SHP77 (cell line): ENCODE measurements around the gene FYB1.

ENCODE experiments used
- DNase-seq, 2 experiments: peaks; one replicate each; lab custom pipeline; 2025; lab: John Stamatoyannopoulos, UW

The FYB1 gene

DNA sequence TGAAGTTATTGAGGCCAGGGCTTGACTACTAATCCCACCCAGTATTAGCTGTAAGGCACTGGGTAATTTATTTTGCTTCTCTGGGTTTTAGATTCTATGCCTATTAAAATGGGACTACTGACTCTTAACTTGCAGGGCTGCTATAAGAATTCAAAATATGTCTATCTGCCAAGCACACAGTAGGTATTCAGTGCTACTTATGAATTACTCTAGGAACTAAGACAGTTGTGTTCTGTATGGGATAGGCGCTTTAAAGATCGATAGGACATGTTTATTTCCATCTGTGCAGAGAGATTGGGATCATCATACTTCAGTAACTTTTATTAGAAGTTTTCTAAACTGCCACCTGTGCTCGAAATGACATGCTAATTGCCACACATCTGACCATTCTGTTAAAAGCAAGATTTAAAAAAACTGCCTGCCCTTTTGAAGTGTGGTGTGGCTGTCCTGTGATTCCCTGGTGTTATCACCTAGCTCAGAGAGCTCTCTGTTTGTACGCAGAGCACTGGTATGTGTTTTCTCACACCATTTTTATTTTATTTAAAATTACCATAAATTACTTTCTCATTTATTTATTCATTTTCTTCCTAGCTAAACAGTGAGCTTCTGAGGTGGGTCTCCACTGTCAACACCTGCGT lies 58.7 kb downstream of the FYB1 start:
- no peak for DNase-seq

DNA sequence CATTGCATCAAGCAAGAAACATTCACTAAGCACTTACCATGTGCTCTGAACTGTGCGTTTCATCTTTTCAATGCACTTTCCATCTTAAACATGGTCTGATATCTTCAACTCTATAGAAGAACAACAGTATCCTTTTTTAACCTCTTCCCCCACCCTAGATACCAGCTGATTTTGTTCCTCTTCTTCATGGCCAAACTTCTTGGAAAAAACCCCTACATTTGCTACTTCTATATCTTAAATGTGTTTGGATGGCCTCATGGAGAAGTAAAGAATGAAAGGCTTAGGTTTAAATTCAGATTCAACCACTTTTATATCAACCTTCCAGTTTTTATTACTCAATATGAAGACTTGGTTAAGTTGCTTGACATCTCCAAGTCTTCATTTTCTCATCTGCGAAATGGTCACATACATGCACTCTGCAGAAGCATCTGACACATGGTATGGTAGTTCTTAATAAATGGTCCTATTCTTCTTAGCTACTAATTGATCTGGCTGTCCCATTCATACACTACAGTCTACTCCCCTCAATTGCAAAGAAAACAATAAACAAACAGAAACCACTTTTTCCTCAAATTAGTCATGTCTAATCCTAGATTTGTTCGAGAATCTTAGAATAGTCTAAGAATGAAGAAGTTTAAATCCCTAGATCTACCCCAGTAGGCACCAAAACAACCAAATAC lies 59.4 kb downstream of the FYB1 start:
- no peak for DNase-seq

DNA sequence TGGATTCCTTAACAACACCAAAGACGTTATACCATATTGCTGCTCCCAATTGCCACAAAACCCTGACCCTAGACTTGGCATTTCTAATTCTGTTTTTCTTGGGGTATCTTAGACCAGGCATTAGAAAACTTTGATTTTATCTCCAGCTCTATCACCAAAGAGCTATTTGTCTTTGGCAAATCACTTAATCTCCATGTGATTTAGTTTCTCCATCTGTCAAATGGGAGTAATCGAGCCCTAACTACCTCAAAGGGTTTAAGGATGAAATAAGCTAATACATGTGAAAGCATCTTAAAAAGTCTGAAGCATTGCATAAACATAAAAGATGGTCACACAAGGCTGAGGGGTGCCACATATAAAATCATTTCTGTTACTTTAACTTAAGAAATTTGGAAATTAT lies 60.6 kb downstream of the FYB1 start:
- DNase-seq = no peak

DNA sequence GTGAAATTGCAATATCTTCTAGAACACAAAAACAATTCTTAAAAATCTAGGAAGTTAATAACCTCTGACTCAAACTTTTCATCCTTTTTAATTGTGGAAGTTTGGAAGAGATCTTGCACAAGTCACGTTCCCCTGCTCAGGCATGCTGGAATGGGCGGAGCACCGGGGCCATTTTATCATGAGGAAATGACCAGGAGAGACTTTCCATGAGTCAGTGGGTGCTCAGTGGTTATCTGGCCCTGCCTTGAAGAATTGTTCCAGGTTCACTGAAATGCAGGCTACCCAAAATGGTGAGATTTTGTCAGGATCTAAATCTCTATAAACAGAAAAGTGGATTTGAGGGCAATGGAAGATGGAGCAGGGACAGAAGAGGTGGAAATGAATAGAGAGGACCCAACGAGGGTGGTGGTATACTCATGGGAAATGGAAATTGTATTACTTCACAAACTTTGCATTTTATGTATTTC lies 61.2 kb downstream of the FYB1 start:
- DNase-seq = no peak

DNA sequence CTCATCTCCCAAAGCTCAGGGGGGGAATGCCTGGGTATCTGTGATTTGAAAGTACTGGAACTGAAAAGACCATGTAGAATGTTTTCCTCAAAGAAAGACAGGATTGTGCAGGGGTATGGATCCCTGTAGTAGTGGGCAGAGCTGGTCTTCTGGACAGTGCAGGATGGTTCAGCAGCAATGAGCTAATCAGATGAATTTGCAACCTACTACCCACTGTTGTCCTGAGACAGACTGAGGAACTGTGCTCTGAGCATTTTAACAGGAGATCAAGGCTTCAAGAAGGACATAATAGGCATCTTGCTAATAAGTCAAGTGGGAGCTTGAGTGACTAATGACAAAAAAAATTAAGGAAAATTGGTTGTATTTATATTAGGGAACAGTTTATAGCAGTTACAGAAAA lies 61.7 kb downstream of the FYB1 start:
- no peak for DNase-seq

DNA sequence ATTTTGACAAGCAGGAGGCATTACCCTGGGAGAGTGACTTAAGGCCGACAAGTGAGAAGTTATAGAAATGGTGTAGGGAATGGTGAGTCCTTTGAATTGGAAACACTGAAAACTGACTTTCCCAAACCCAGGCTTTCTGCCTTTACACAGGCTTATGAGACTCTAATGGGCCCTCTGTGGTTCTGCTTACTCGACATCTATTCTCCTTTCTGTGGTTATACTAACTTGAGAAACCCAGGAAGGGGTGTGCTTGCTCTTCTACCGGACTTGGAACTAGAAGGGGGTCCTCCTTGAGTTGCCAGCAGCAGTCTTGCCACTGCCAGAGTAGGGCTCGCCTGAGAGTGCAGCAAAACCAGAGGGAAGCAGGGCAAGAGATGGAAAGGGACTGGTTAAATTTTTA lies 63.3 kb downstream of the FYB1 start:
- DNase-seq = no peak

DNA sequence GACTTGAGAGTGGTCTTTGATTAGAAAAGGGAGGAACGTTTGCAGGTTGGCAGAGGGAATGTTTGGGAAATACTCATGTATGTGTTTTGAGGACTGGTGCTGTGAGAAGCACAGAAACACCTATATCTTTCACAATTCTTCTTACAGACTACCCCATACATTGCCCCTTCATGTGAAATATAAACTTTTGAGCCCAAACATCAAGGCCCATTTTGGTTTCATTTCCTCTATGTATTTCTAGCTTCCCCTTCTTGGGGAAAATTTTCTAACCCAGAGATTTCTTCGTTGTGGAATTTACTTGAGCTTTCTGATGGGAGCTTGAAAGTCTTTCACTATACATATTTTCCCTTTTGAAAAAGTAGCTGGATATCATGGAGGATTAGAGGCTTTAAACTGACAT lies 67.6 kb downstream of the FYB1 start:
- DNase-seq = no peak

DNA sequence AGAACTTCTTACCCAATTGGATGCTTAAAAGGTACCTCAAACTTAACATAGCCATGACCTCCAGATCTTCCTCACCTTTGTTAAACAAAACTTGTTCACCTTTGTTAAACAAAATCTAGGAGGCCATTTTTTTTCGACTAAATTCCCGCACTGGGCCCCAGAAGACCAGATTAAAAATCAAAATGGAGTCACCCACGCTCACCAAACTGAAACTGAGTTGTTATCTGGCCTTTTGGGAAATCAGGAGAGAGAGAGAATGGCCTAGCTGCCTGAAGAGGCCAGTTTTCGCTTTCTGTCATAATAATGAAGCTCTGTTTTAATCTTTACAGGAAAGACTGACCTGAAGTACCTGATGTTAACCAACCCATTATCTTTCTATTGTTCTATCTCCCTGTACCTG lies 69.4 kb downstream of the FYB1 start:
- DNase-seq = no peak

DNA sequence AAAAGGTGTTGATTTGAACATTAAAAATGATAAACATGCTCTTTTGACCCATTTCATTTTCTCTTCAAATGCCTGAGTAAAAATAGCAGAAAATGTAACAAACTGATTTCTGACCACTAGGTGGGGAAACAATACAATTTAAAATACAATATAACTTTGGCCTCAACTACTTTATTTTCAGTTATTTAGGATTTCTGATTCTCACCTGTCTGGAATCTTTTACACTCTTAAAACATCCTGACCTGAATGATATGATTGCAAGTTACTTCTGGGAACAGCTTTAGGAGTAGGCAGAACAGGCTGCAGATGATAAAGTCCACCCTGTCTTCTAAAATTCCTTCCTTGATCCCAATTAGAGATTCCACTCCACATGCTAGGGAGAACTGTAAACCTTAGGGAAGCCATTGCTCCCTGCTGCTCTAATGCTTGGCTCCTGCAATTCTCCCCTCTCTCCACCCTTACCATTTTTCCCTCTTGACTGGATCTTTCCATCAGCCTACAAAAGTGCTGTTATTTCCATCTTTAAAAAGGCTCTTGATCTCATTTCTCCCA lies 70.3 kb downstream of the FYB1 start:
- DNase-seq = no peak

DNA sequence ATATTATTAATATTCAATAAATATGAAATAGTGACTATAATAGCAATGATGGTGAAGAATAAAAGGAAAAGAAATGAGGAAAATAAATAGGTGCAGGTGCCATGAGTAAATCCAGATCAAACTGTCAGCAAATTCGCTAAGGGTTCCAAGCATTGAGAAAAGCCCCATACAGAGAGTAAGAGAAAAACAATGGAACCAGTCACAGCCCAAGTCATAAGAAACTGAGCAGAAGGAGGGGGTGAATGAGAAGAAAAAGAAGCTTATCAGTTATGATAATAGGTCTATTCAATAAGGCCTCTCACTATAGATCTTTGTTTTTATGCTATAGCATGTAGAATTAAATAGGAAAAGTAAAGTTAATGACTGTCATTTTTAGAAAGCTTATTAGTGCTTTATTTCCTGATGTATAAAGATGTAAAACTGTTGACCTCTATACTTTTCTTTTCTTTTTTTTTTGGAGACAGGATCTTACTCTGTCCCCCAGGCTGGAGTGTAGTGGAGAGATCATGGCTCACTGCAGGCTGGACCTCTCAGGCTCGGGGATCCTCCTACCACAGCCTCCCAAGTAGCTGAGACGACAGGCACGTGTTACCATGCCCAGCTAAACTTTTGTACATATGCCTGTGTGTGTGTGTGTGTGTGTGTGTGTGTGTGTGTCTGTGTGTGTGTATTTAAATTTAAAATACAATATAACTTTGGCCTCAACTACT lies 72.4 kb downstream of the FYB1 start:
- no peak for DNase-seq

DNA sequence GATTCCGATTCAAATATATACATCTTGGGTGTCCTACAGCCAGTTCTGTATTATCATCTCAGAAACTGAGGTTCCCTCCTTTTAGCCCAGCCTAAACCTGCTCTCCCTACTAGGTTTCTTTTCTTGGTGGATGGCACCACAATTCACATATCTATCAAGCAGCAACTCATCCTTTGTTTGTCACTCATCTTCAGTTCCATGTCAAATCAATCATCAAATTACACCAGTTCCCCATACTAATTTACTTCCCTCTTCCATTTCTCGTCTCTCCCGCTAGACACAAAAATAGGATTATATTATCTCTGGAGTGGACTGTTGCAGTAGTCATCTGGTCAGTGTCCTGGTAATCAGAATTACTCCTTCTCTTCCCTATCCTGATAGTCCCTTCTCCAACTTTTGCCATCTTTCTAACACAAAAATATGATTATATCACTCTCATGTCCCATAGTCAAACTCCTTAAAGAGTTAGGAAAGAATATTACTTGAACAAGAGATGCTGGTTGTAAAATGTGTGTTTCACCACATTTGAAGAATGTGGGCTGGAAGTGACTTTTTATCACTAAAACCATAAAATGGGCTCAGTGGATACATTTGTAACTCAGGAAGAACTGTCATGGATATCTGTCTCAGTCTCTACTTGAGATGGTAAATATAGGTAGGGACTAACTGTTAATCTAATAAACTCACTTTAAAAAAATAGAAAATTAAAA lies 76.1 kb downstream of the FYB1 start:
- no peak for DNase-seq

DNA sequence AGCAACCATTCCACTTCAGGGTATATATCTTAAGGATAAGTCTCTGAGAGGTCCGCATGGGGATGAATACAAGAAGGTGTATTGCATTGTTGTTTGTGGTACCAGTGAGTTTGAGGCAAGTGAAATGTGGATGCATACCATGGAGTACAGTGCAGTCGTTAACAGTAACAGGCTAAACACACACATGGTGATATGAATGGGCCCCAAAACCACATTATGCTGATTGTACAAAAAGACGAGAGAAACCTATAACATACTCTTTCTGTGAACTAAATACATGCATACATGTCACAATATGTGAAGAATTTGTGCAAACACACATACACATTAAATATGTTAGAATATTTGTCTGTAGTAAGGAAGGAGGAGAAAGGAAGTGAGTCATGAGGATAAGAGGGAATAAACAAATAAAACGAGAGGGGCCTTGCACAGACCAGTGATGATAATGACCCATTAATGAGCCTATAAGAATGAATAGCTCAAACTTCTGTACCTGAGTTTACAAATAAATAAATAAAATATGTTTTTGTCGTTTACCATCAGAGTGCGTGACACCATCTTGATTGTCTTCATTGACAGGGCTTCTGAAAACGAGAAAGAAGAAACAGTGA lies 78.7 kb downstream of the FYB1 start:
- DNase-seq = no peak

DNA sequence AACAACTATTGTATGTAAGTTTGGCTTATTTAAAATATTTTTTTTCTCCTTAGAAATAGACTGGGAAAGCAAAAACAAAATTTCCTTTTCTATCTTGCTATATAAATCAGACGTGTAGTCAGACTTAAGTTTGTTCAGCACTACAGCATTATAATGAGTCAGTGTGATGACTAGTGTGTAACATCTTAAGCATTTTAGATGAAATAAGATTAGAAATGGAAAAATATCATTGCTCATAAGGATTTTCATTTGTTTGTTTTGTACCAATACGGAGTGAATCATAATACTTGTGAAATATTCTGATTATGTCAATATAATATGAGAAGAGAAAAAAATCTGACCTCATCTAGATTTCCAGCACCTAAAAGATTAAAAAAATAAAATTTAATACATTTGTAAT lies 80.5 kb downstream of the FYB1 start:
- DNase-seq = no peak

DNA sequence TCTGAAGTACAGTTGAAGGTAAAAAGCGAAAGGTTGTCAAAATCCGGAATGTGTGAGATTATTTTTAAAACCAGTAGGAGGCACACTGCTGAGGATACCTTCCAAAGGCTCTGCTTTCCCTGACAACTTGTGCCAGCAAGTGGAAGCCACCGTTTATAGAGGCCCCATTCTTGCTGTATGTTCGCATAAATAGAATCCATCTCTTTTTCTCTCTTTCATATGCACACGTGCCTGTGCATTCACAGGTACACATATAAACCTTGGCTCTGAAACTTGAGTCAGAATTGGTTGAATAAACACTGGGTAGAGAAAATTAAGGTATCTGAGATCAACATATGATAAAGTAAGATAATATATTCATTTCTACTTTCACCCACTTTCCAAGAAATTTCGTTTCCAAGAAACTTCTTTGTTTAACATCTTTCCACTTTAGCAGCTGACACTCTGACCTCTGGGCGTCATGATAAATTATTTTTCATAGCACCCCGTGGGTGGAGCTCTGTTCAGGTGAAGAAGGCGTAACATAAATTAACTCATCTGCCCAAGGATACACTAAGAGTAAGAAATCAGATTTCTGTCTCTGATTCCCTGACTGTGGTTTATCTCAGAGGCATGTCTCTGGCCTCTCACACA lies 81.4 kb downstream of the FYB1 start:
- DNase-seq = no peak

DNA sequence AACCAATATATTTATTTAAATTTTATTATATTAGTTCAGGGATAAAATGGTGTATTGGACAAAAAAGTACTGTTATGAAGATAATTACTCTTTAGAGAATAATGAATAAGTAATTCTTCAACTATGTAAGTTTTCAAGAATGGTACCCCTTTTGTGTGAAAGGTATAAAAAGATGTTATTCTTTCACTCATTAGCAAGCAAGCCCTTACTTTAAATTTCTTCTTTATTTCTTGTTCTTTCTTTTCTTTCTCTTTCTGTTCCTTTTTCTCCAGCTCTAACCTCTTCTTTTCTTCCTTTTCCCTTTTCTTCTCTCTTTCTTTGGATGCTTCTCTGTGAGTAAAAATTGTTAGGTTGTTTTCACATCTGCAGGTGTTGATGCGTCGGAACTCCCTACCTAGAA lies 82.0 kb downstream of the FYB1 start:
- DNase-seq = no peak

DNA sequence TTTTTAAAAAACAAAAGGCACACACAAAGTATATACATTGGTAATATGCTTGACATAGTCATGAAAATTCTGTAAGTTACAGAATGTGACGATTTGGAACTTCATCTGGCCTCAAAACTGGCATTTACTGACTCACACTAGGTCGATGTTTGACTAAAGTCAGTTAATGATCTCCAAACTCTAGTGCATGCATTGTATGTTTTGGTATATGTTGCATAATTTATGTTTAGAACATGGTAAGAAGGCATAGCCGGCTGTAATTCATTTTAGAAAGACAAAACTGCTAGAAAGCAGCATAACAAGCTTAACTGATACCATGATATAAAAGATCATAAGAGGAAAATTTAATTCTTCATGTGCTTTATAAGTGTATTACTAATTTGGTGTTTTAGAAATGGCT lies 86.6 kb downstream of the FYB1 start:
- no peak for DNase-seq

DNA sequence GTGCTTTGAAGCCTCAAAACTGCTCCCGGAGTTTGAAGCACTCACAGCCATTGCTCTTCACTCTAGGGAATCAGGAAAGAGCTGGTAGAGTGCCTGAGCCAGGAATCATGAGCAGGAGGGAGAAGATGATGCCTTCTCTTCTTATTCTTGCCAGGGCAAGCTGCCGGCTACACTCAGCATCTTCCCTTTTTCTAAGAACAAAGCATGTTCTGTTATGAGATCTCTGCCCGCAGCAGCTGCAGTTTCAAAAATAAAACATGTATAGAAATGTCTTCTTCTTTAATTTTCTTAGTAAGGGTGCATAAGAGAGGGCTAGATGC lies 87.3 kb downstream of the FYB1 start:
- no peak for DNase-seq

DNA sequence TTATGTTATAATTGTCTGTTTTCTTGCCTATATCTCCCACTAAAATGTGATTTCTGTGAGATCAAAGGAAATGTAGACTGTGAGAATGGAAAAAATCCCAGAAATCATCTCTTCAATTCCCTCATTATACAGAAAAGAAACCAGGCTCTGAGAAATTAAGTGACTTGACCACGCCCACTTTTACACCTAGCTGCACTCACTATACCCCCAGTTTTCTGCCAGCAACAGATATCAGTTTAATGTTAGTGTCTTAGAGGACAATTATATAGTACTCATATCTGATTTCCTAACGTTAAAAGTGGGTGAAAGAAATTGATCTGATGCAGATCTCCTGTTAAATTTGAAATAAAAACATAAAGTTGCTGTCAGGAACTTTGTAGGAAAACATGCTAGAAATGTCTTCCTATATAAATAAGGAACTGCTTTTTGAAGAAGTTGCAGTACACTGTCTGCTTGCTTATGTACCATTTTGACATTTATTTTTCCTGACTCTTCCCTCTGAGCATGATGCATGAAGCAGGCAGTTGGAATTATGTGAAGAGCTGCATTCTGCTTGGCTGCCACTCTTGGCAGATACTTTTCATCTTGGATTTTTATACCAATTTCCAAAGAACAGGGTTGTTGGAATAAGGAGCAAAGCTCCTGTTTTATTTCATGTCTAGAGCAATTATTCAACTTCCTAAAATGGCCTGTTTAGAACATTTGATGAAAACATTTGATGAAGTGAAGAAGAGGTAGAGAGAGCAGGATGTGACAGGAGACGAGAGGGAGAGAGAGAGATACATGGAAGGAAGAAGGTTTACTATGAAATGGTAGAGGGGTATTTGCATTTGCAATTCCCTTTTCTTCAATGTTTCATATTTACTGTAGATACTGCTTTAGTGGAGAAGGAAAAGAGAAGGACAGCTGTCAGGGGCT lies 87.9 kb downstream of the FYB1 start:
- DNase-seq = no peak

DNA sequence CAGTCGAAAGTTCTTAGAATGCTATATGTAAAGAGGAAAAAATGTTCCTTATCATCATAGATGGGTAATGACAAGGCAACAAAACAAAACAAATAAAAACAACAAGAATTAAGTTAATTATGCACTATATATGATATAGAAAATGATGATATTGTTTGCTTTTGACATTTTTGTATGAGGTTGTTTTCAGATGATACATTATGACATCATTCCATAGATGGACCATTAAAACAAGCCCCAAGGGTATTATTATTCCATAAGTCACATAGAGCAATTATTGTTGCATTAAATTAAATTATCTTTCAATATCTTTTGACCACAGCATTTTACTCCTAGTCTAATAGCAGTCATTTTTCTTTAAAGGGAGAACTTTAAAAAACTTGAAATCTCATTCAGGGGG lies 88.6 kb downstream of the FYB1 start:
- DNase-seq = no peak

DNA sequence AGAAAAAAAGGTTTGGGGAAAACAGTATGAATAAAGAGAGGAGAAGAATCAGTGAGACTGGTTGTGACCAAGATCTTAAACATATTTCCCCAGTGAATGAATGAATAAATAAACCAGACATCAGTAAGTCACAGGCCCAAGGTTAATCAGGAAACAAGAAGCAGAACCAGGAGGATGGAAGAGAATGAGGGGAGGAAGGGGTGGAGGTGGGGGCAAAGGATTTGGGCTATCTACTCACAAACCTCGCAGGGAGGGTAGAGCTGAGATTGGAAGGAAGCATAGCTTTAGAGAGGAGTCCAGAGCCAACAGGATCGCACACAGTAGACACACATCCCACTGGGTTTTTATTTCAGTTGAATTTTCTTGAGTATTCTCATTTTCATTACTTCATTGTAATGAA lies 97.4 kb downstream of the FYB1 start:
- DNase-seq = no peak

DNA sequence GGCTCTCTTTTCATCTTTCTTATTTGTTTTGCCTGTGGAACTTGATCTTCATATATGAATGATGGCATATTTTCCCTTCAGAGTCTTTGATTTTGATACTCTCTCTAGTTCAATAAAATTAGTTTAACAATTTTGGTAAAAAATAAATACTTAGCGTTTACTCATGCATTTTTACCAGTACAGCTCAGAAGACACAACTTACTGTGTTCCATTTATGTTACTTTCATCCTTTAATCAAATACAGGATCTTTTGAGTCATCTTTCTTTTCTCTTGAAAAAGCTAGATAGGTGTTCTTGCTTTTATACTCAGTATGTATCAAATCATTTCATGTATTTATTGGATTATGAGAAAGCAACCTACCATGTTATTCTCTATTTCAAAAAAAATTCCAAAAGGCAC lies 98.0 kb downstream of the FYB1 start:
- no peak for DNase-seq
